ENCODE results near the gene CEACAM18.
"Not testable (repeated sequence)": the region's sequence is repeated elsewhere in the genome, so short reads cannot be mapped to it uniquely, and the experiment has no call there.

The CEACAM18 gene

GRCh38 chr19:51500931-51501330, 22.6 kb downstream of the CEACAM18 start:
- not testable (repeated sequence) for DNase-seq

- peak; percentile 16 for DNase-seq
Observed at GRCh38 chr19:51501594-51502263, 23.4 kb downstream of the CEACAM18 start, which contains the start of gene SIGLEC12. SIGLEC12 (minus strand) TSS chr19:51501800; CDS start chr19:51501733, 67 bp downstream.

- no peak for DNase-seq
Observed at GRCh38 chr19:51503286-51503817, 25.0 kb downstream of the CEACAM18 start.

GRCh38 chr19:51503896-51504295, 25.6 kb downstream of the CEACAM18 start:
- no peak for DNase-seq

- no peak for DNase-seq
Observed at GRCh38 chr19:51505904-51506303, 27.6 kb downstream of the CEACAM18 start.

- no peak for DNase-seq
Observed at GRCh38 chr19:51507192-51507591, 28.9 kb downstream of the CEACAM18 start.

- no peak for DNase-seq
Observed at GRCh38 chr19:51507640-51508058, 29.3 kb downstream of the CEACAM18 start.

- no peak for DNase-seq
Observed at GRCh38 chr19:51508059-51508733, 29.9 kb downstream of the CEACAM18 start.

- DNase-seq = no peak
Observed at GRCh38 chr19:51509823-51510660, 31.7 kb downstream of the CEACAM18 start.

GRCh38 chr19:51511353-51511752, 33.0 kb downstream of the CEACAM18 start:
- peak; percentile 32 for DNase-seq

GRCh38 chr19:51513968-51514367, 35.6 kb downstream of the CEACAM18 start:
- DNase-seq = no peak

- DNase-seq = peak; percentile 71
Observed at GRCh38 chr19:51514866-51515481, 36.6 kb downstream of the CEACAM18 start.

GRCh38 chr19:51520728-51521127, 42.4 kb downstream of the CEACAM18 start:
- DNase-seq = no peak

- DNase-seq = no peak
Observed at GRCh38 chr19:51521357-51521756, 43.0 kb downstream of the CEACAM18 start.

- no peak for DNase-seq
Observed at GRCh38 chr19:51521781-51522180, 43.4 kb downstream of the CEACAM18 start.

GRCh38 chr19:51524666-51525264, 46.4 kb downstream of the CEACAM18 start:
- no peak for DNase-seq

GRCh38 chr19:51525651-51526050, 47.3 kb downstream of the CEACAM18 start:
- DNase-seq = no peak

- DNase-seq = no peak
Observed at GRCh38 chr19:51529301-51529700, 51.0 kb downstream of the CEACAM18 start.

- no peak for DNase-seq
Observed at GRCh38 chr19:51530616-51531015, 52.3 kb downstream of the CEACAM18 start.

GRCh38 chr19:51531349-51532315, 53.3 kb downstream of the CEACAM18 start, which contains the start of gene SIGLEC6:
SIGLEC6 (minus strand) TSS chr19:51531670; CDS start chr19:51531648, 22 bp downstream.
- DNase-seq = no peak

- DNase-seq = no peak
Observed at GRCh38 chr19:51535535-51535934, 57.2 kb downstream of the CEACAM18 start.
